PFSK-1 (cell line): ENCODE data around the gene HTT.

Source experiments
- FOXP2 ChIP-seq: optimal IDR thresholded peaks from 2 replicates; pipeline ENCODE3; 2011; ENCODE audit warnings: borderline replicate concordance, control low read depth, inconsistent platforms; ENCODE audit not compliant: insufficient read depth; ENCODE audit errors: extremely low read length, extremely low read depth
- POLR2AphosphoS5 ChIP-seq: IDR thresholded peaks from 2 replicates; pipeline ENCODE4 v1.6.1; 2012; ENCODE audit warnings: low read depth, mild to moderate bottlenecking, control low read depth, low read length, moderate library complexity
- SIN3A ChIP-seq: IDR thresholded peaks from 2 replicates; pipeline ENCODE4 v1.6.1; 2012; ENCODE audit warnings: mild to moderate bottlenecking, low read length, moderate library complexity, borderline replicate concordance; ENCODE audit not compliant: insufficient read depth
- TAF1 ChIP-seq: IDR thresholded peaks from 2 replicates; pipeline ENCODE4 v1.6.1; 2012; ENCODE audit warnings: low read length, control low read depth, borderline replicate concordance; ENCODE audit not compliant: insufficient read depth
- TF ChIP-seq, protein P1 (sequence below), 2 experiments: IDR thresholded peaks; 2 replicates each; pipeline versions ENCODE4 v1.6.1 to v1.8.0; 2011 to 2012; ENCODE audit warnings: low read depth in 2 of 2, low read length in 2 of 2, control low read depth in 1 of 2, inconsistent platforms in 1 of 2, mild to moderate bottlenecking in 1 of 2, moderate library complexity in 1 of 2; ENCODE audit not compliant: insufficient read depth in 1 of 2

Gene HTT

DNA sequence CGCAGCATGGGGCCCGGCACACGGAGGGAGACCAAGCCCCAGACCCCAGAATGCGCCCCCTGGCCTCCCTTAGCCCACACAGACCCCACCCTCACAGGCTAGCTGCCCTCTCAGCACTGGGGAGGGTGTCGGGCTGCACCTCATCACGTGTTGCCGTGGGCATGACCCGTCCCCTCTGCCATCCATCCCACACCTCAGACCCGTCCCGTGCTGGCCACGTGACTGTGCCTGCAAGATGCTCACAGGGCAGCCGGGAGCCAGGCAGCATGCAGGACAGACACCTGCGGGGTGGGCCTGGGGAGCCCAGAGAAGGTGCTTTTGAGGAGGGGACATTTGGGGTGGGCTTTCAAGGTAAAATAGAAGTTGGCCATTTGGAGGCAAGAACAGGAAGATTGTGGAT is 179.3 kb downstream of the HTT start:
- TF ChIP-seq POLR2AphosphoS5 (no peak), TAF1 (no peak), FOXP2 (no peak), SIN3A (no peak)
- TF ChIP-seq, protein P1, sequence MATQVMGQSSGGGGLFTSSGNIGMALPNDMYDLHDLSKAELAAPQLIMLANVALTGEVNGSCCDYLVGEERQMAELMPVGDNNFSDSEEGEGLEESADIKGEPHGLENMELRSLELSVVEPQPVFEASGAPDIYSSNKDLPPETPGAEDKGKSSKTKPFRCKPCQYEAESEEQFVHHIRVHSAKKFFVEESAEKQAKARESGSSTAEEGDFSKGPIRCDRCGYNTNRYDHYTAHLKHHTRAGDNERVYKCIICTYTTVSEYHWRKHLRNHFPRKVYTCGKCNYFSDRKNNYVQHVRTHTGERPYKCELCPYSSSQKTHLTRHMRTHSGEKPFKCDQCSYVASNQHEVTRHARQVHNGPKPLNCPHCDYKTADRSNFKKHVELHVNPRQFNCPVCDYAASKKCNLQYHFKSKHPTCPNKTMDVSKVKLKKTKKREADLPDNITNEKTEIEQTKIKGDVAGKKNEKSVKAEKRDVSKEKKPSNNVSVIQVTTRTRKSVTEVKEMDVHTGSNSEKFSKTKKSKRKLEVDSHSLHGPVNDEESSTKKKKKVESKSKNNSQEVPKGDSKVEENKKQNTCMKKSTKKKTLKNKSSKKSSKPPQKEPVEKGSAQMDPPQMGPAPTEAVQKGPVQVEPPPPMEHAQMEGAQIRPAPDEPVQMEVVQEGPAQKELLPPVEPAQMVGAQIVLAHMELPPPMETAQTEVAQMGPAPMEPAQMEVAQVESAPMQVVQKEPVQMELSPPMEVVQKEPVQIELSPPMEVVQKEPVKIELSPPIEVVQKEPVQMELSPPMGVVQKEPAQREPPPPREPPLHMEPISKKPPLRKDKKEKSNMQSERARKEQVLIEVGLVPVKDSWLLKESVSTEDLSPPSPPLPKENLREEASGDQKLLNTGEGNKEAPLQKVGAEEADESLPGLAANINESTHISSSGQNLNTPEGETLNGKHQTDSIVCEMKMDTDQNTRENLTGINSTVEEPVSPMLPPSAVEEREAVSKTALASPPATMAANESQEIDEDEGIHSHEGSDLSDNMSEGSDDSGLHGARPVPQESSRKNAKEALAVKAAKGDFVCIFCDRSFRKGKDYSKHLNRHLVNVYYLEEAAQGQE (IDR thresholded peaks at IDR 0.05; ENCODE audit: insufficient read depth in 1 of 2, low read depth in 2 of 2, low read length in 2 of 2): no peak

DNA sequence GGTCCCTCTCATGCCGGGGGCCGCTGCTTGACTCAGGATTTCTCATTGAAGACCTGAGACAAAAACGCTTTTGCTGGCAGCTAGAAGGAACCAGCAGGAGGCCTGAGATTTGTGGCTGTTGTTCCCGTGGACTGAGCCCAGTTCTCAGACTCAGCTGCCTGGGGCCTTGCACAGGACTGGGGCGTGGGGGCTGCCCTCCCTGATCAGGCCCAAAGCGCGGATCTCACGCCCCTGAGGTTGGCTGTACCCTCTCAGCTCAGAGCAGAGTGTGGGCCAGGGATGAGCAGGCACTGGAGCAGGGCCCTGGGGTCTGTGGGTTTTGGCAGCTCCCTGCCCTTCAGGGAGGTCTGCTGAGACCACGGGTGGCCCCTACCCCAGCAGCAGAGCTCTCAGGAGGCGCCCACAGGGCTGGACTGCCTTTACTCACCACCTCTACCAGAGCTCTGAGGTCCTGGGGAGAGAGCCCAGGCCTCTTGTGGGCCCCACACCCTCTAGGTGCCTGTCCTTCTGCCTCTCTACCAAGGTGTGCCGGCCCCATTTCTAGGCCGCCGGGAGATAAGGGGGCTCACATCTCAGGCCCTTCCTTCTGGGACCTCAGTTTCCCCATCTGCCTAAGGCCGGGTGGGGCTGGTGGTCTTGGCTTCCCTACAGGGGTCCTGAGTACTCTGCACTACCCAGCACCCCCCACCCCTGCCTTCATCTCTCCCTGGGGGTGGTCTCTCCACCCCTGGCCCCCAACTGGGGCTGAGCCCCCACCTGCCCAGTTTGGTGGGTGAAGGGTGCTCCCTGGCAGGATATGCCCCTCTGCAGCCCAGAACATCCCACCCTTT is 180.0 kb downstream of the HTT start:
- TF ChIP-seq TAF1 (no peak), SIN3A (no peak), POLR2AphosphoS5 (no peak), FOXP2 (no peak)
- TF ChIP-seq, protein P1 (IDR thresholded peaks at IDR 0.05; ENCODE audit: insufficient read depth in 1 of 2, low read depth in 2 of 2, low read length in 2 of 2): no peak

DNA sequence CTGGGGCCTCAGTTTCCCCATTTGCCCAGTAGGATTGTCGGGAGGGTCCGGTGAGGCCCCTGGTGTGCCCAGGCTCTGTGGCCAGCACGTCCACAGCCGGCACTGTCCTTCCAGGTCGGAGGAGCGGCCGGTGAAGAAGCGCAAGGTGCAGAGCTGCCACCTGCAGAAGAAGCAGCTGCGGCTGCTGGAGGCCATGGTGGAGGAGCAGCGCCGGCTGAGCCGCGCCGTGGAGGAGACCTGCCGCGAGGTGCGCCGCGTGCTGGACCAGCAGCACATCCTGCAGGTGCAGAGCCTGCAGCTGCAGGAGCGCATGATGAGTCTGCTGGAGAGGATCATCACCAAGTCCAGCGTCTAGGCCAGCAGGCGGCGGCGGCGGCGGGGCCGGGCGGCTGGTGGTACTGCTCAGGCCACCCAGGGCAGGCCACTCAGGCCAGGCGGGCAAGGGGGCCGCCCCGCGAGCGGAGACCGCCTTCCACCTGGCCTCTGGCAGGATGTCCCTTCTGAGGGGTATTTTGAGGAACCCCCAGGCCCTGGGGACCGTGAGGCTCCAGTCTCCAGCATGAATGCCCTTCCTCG is 181.2 kb downstream of the HTT start:
- TF ChIP-seq FOXP2: no peak
- TF ChIP-seq, protein P1 (IDR thresholded peaks at IDR 0.05; ENCODE audit: insufficient read depth in 1 of 2, low read depth in 2 of 2, low read length in 2 of 2): no peak
- TF ChIP-seq POLR2AphosphoS5: no peak
- no peak for TF ChIP-seq TAF1
- TF ChIP-seq SIN3A: no peak

DNA sequence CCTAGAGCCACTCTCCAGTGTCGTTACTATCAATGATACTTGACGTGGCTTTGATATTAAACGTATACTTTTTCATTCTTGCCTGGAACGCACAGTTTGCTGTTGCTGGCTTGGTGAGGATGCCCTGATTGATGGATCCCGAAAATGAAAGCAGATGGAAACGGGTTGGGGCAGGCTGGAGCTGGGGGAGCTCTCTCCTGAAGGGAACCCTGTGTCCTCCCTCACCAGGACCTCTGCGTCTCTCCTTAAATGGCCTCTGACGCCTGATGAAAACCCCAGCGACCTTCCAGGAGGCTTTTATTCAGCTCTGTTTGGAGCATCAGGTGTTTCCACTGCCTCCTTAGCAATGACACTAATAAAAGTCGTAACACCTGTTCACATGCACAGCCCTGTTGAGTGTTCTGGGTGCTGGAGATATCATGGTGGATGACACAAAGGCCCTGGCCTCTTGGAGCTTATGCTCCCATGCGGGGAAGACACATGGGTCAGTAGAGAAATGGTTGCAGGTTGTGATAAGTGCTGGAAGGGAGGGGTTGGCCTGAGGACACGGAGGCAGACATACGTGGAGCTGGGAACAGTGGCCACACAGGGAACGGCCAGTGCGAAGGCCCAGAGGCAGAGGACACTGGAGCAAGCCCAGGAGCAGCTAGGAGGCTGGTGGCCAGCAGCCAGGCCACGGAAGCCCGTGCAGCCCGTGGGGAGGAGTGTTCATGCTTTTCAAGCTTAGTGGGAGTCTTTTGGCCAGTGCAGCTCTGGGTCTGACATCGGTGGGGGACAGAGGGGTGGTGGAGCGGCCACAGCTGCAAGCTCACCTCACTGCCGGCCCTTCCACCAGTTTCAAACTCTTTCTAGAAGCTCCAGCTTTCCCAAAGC is 182.0 kb downstream of the HTT start:
- TF ChIP-seq POLR2AphosphoS5: no peak
- TF ChIP-seq, protein P1 (IDR thresholded peaks at IDR 0.05; ENCODE audit: insufficient read depth in 1 of 2, low read depth in 2 of 2, low read length in 2 of 2): no peak
- TF ChIP-seq TAF1: no peak
- no peak for TF ChIP-seq FOXP2
- TF ChIP-seq SIN3A: no peak
